Heart left ventricle (tissue), 16 donors: ENCODE results near the gene MICU1. TPM values are rescaled to one million over a fixed set of nuclear protein-coding genes. Genes with fewer than 3 reads are reported as not detected.

Experiments
- ATAC-seq, 4 donors: fragments of 200-7000 bp; cut with Tn5 transposase; one replicate each; pipeline ENCODE4 v1.9.1; 2020 to 2022; ENCODE audit warnings: moderate library complexity in 4 of 4, mild to moderate bottlenecking in 3 of 4, moderate number of reproducible peaks in 1 of 4
- DNase-seq, 5 donors: peaks; one replicate each; pipeline ENCODE4 v3.0.0-alpha.2; 2020
- H3K27ac ChIP-seq, 12 donors: fragments of 200-600 bp; sonication (generic) in 4 of 12; one replicate each; pipeline versions ENCODE4 v1.5.0 to v1.8.0; 2016 to 2022; ENCODE audit warnings: mild to moderate bottlenecking in 2 of 12
- H3K27me3 ChIP-seq, 9 donors: fragments of 200-600 bp; sonication (generic) in 2 of 9; one replicate each; pipeline versions ENCODE4 v1.5.1 to v1.8.0; 2016 to 2022; ENCODE audit warnings: mild to moderate bottlenecking in 3 of 9
- H3K36me3 ChIP-seq, 9 donors: fragments of 200-600 bp; sonication (generic) in 2 of 9; one replicate each; pipeline versions ENCODE4 v1.5.0 to v1.8.0; 2018 to 2022; ENCODE audit warnings: mild to moderate bottlenecking in 2 of 9
- H3K4me1 ChIP-seq, 12 donors: fragments of 200-600 bp; sonication (generic) in 4 of 12; one replicate each; pipeline versions ENCODE4 v1.5.0 to v1.8.0; 2016 to 2022; ENCODE audit warnings: mild to moderate bottlenecking in 3 of 12
- H3K4me3 ChIP-seq, 12 donors: fragments of 200-600 bp; sonication (generic) in 4 of 12; one replicate each; pipeline versions ENCODE4 v1.5.0 to v1.8.0; 2017 to 2022; ENCODE audit warnings: mild to moderate bottlenecking in 9 of 12, moderate library complexity in 4 of 12
- H3K9me3 ChIP-seq, 12 donors: fragments of 200-600 bp; sonication (generic) in 4 of 12; one replicate each; pipeline versions ENCODE4 v1.5.0 to v1.8.0; 2016 to 2022; ENCODE audit warnings: mild to moderate bottlenecking in 1 of 12
- CTCF ChIP-seq, 12 donors: fragments of 200-600 bp; sonication (generic) in 4 of 12; IDR thresholded peaks; one replicate each; pipeline versions ENCODE4 v1.5.0 to v1.8.0; 2018 to 2022; ENCODE audit warnings: antibody characterized with exemption in 12 of 12, mild to moderate bottlenecking in 5 of 12
- POLR2A ChIP-seq, 2 donors: fragments of 450-650 bp; IDR thresholded peaks; one replicate each; pipeline ENCODE4 v1.6.1; 2017; ENCODE audit warnings: antibody characterized with exemption in 2 of 2, mild to moderate bottlenecking in 2 of 2, moderate library complexity in 2 of 2
- WGBS, 4 donors: extraction: QIAGEN DNeasy Blood & Tissue Kit in 2 of 4; methylation state at CpG; one replicate each; pipeline versions ENCODE4 v1.1.5 to v1.1.7; 2013 to 2018; 5-methylcytosine and 5-hydroxymethylcytosine counted together
- intact Hi-C, 10 donors: fragments of 100-400 bp; cut with DNase I; formaldehyde crosslinking; loops; one replicate each; pipeline versions ENCODE4 v1.11.1 to v1.14.2; 2022
- polyA plus RNA-seq, 2 donors: library from polyadenylated mRNA; stranded (reverse); fragments of 200-250 nt; gene quantifications; one replicate each; pipeline ENCODE4 v1.2.3, GENCODE V29; 2013
- total RNA-seq, 9 donors: library from RNA; depleted of rRNA in 2 of 9; stranded (reverse); fragments of >200 nt in 2 of 9; fragmentation: NEBNext Ultra II Directional in 3 of 9; extraction: Animal tissue kit (Norgen Biotek cat#: 25700) in 3 of 9; gene quantifications; one replicate each; pipeline versions ENCODE4 v1.1.0 to v1.2.4, GENCODE V29; 2016 to 2023
- donor health status: ischemic (EF 13 %, LVEDD 7.1; RV severe dilation, severe dysfunction).
- donor health status: healthy with polysubstance abuse.
- donor health status: DM: no; HTN: yes; CAD: no.
- donor health status: DM: no; HTN: no; CAD: no.
- donor health status: ischemic (EF 25% LVEDD 6.9; RV normal size, moderate dysfunction).
- donor health status: ischemic (EF 25% LVEDD 5.7; RV mildly dilated, moderate dysfunction).
- donor health status: healthy.
- donor health status: DM: yes; HTN: yes; CAD: no.
- donor health status: ischemic (EF 35%, LVEDD 5.7; RV mildly dilated, moderate dysfunction).
- donor health status: nonischemic (EF 11% LVEDD 7.7; RV severe dilation, severe dysfunction).
- donor health status: DM: yes; HTN: yes; CAD: no.
- donor health status: PGD.
- donor health status: ischemic (EF 29% LVEDD 5.4; RV normal size, mild dysfunction).
- donor health status: nonischemic (EF 23%, LVEDD 6.1; RV moderate dilation, normal function).

The MICU1 gene
- total and polyA plus RNA-seq, 11 donors, result 33.3 to 54.2 (median 43.1) TPM

- Histone ChIP-seq H3K27ac (no peak overlapping the region), H3K9me3 (peaks cover 0 to 15% (median 4%) of the 10 kb centered on the region in 12 donors), H3K4me1 (no peaks in the 10 kb centered on the region), H3K36me3 (peaks cover 0 to 39% (median 31%) of the 10 kb centered on the region in 9 donors), H3K4me3 (no peak overlapping the region), H3K27me3 (no peaks in the 10 kb centered on the region)
- intact Hi-C loops, result no loop called here
- DNase-seq (no peak), ATAC-seq (no peak)
- no peak for TF ChIP-seq CTCF (IDR thresholded peaks at IDR 0.05)
- TF ChIP-seq POLR2A (IDR thresholded peaks at IDR 0.05), result no peak
- WGBS, 4 donors, result 62 to 88% (median 80%) methylated on average over 3 of the region's 3 CpGs
Observed at GRCh38 chr10:72418679-72419078, 207.2 kb downstream of the MICU1 start.

- Histone ChIP-seq H3K27me3 (no peaks in the 10 kb centered on the region), H3K27ac (no peak overlapping the region), H3K36me3 (peaks cover 0 to 37% (median 26%) of the 10 kb centered on the region in 9 donors), H3K4me3 (no peak overlapping the region), H3K4me1 (no peaks in the 10 kb centered on the region), H3K9me3 (peaks cover 0 to 15% (median 5%) of the 10 kb centered on the region in 12 donors)
- TF ChIP-seq CTCF (IDR thresholded peaks at IDR 0.05) (no peak), POLR2A (IDR thresholded peaks at IDR 0.05) (no peak)
- 0 to 100% (median 46%) methylated on average over 1 of the region's 1 CpG for WGBS, 4 donors
- no peak for DNase-seq
- intact Hi-C loops, result no loop called here
- ATAC-seq, result no peak
Observed at GRCh38 chr10:72417971-72418370, 207.9 kb downstream of the MICU1 start.

- ATAC-seq, result no peak
- Histone ChIP-seq H3K4me3 (no peak overlapping the region), H3K27ac (no peak overlapping the region), H3K36me3 (peaks cover 0 to 24% (median 16%) of the 10 kb centered on the region in 9 donors), H3K9me3 (peaks cover 0 to 15% (median 5%) of the 10 kb centered on the region in 12 donors), H3K4me1 (no peaks in the 10 kb centered on the region), H3K27me3 (no peaks in the 10 kb centered on the region)
- WGBS, 4 donors, result 78 to 92% (median 85%) methylated on average over 4 of the region's 4 CpGs
- no peak for DNase-seq
- intact Hi-C loops, result no loop called here
- TF ChIP-seq POLR2A (IDR thresholded peaks at IDR 0.05) (no peak), CTCF (IDR thresholded peaks at IDR 0.05) (no peak)
Observed at GRCh38 chr10:72416661-72417060, 209.2 kb downstream of the MICU1 start.

GRCh38 chr10:72414642-72415041 lies 211.2 kb downstream of the MICU1 start:
- no peak for ATAC-seq
- WGBS, 4 donors, result 84 to 92% (median 89%) methylated on average over 3 of the region's 3 CpGs

More at GRCh38 chr10:72414642-72415041, 211.2 kb downstream of the MICU1 start:
- DNase-seq, result no peak
- intact Hi-C loops, result no loop called here
- H3K4me1 ChIP-seq, result no peaks in the 10 kb centered on the region
- TF ChIP-seq POLR2A (IDR thresholded peaks at IDR 0.05) (no peak), CTCF (IDR thresholded peaks at IDR 0.05) (no peak)
- H3K27ac ChIP-seq, result no peak overlapping the region
- H3K9me3 ChIP-seq, result peaks cover 0 to 15% (median 5%) of the 10 kb centered on the region in 12 donors
- H3K4me3 ChIP-seq, result no peak overlapping the region
- no peaks in the 10 kb centered on the region for H3K27me3 ChIP-seq
- H3K36me3 ChIP-seq, result peaks cover 0 to 11% (median under 1%) of the 10 kb centered on the region in 9 donors
